Fibroblast of pulmonary artery (primary cell): ENCODE results near the gene PRSS1.

Source experiments
- DNase-seq: peaks from one replicate; pipeline ENCODE4 v3.0.0-alpha.2; 2010; ENCODE audit warnings: low read depth
- H3K4me3 ChIP-seq: replicated peaks from 2 replicates; pipeline ENCODE4 v1.5.1; 2011; ENCODE audit warnings: low read depth, mild to moderate bottlenecking, control low read depth, low read length, moderate library complexity
- TF ChIP-seq, protein P1 (sequence below): IDR thresholded peaks from 2 replicates; pipeline ENCODE4 v1.5.1; 2011; ENCODE audit warnings: mild to moderate bottlenecking, control low read depth, low read length, inconsistent platforms; ENCODE audit errors: missing control alignments

PRSS1 gene

DNA sequence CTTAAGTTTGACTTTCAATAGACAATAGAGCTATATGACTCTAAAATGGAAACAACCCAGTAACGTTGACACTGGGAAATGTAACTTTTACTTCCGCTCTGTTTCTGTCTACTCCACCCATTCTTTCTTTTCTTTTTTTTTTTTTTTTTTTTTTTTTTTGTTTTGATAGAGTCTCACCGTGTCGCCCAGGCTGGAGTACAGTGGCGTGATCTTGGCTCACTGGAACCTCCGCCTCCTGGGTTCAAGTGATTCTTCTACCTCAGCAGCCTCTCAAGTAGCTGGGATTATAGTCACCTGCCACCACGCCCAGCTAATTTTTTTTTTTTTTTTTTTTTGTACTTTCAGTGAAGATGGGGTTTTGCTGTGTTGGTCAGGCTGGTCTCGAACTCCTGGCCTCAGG lies 35.4 kb downstream of the PRSS1 start:
- TF ChIP-seq, protein P1, sequence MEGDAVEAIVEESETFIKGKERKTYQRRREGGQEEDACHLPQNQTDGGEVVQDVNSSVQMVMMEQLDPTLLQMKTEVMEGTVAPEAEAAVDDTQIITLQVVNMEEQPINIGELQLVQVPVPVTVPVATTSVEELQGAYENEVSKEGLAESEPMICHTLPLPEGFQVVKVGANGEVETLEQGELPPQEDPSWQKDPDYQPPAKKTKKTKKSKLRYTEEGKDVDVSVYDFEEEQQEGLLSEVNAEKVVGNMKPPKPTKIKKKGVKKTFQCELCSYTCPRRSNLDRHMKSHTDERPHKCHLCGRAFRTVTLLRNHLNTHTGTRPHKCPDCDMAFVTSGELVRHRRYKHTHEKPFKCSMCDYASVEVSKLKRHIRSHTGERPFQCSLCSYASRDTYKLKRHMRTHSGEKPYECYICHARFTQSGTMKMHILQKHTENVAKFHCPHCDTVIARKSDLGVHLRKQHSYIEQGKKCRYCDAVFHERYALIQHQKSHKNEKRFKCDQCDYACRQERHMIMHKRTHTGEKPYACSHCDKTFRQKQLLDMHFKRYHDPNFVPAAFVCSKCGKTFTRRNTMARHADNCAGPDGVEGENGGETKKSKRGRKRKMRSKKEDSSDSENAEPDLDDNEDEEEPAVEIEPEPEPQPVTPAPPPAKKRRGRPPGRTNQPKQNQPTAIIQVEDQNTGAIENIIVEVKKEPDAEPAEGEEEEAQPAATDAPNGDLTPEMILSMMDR = no peak
- DNase-seq = no peak
- no peak overlapping the region for H3K4me3 ChIP-seq

DNA sequence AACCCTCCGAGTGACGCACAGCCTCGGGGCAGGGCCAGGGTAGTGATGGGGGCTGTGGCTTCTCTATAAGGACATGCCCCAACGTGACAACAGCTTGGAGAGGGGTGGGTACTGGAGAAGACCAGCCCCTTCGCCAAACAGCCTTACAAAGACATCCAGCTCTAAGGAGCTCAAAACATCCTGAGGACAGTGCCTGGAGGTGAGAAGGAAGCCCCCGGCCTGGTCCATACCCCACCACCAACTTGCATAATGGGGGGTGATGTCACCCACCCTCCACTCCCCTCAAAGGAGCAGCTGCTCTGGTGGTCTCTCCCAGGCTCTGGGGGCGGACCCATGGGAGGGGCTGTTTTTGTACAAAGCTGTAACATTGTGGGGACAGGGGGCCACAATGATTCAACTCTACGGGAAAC lies 36.6 kb downstream of the PRSS1 start:
- TF ChIP-seq, protein P1 = no peak
- H3K4me3 ChIP-seq = no peak overlapping the region
- DNase-seq = no peak

DNA sequence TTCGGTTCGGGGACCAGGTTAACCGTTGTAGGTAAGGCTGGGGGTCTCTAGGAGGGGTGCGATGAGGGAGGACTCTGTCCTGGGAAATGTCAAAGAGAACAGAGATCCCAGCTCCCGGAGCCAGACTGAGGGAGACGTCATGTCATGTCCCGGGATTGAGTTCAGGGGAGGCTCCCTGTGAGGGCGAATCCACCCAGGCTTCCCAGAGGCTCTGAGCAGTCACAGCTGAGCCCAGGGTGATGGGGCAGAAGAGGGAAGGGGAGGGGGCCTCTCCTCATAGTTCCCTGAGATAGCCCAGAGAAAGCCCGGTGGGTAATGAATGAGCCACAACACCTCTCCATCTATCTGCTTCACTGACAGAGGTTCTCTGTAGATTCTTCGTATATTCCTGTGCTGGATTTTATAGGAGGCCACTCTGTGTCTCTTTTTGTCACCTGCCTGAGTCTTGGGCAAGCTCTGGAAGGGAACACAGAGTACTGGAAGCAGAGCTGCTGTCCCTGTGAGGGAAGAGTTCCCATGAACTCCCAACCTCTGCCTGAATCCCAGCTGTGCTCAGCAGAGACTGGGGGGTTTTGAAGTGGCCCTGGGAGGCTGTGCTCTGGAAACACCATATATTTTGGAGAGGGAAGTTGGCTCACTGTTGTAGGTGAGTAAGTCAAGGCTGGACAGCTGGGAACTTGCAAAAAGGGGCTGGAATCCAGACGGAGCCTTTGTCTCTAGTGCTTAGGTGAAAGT lies 37.9 kb downstream of the PRSS1 start:
- TF ChIP-seq, protein P1 = no peak
- H3K4me3 ChIP-seq = no peak overlapping the region
- DNase-seq = no peak

DNA sequence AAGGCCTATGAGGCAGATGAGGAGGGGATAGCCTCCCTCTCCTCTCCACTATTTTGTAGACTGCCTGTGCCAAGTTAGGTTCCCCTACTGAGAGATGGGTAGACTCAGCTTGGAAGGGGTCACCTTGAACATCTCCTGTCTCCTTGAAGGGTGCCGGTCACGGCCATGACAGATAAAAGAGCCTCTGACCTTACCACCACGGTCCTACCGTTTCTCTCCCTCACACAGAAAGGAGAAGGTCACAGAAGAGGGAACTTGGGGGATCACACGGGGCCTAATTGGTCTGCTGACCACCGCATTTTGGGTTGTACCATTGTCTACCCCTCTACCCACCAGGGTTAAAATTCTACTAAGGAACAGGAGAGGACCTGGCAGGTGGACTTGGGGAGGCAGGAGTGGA lies 38.5 kb downstream of the PRSS1 start:
- no peak for DNase-seq
- TF ChIP-seq, protein P1 = no peak
- no peak overlapping the region for H3K4me3 ChIP-seq

DNA sequence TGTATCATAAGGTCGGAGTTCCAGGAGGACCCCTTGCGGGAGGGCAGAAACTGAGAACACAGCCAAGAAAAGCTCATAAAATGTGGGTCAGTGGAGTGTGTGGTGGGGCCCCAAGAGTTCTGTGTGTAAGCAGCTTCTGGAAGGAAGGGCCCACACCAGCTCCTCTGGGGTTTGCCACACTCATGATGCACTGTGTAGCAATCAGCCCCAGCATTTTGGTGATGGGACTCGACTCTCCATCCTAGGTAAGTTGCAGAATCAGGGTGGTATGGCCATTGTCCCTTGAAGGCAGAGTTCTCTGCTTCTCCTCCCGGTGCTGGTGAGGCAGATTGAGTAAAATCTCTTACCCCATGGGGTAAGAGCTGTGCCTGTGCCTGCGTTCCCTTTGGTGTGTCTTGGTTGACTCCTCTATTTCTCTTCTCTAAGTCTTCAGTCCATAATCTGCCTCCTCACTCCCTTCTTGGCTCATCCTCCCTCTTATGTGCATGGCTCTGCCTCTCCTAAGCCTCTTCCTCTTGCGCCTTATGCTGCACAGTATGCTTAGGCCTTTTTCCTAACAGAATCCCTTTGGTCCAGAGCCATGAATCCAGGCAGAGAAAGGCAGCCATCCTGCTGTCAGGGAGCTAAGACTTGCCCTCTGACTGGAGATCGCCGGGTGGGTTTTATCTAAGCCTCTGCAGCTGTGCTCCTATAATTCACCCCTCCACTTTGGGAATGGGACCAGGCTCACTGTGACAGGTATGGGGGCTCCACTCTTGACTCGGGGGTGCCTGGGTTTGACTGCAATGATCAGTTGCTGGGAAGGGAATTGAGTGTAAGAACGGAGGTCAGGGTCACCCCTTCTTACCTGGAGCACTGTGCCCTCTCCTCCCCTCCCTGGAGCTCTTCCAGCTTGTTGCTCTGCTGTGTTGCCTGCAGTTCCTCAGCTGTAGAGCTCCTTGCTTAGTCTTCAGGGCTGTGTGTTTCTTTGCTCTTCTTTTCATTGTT lies 39.3 kb downstream of the PRSS1 start:
- no peak for DNase-seq
- no peak overlapping the region for H3K4me3 ChIP-seq

DNA sequence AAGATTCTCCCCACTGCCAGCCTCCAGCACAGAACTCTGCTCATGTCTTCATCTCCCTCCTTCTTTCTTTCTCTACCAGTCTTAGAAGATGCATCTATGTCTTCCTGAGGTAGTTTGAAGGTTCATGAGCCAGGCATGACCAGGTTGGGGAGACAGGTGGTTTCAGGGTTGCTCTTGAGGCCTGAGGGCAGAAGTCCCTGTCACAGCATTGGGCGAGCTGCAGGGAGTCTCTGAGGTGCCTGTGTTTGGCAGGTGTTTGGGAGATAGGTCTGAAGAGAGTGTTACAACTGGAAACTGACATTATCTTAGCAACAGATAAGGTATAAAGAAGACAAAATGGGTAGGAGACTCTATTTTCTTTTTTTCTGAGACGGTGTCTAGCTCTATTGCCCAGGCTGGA lies 40.2 kb downstream of the PRSS1 start:
- TF ChIP-seq, protein P1 = no peak
- no peak overlapping the region for H3K4me3 ChIP-seq

More for the DNA sequence above, 39.3 kb downstream of the PRSS1 start:
- TF ChIP-seq, protein P1 = no peak

More for the DNA sequence above, 40.2 kb downstream of the PRSS1 start:
- no peak for DNase-seq
